CD14-positive monocyte (primary cell): ENCODE data around the gene TMEM252. TPM values are rescaled to one million over a fixed set of nuclear protein-coding genes. Genes with fewer than 3 reads are reported as not detected.

Experiments used
- DNase-seq, 3 donors: peaks; one replicate each; pipeline ENCODE4 v3.0.0-alpha.2; 2011 to 2022
- H2AFZ ChIP-seq: 2 replicates; pipeline ENCODE4 v1.6.0; 2012; ENCODE audit warnings: mild to moderate bottlenecking, low read depth, low read length, inconsistent platforms; ENCODE audit not compliant: insufficient read depth, poor library complexity, severe bottlenecking
- H3K27ac ChIP-seq, 2 donors: 1 replicate in 1 of 2; 2 replicates in 1 of 2; pipeline ENCODE4 v1.5.1; 2012 to 2013; ENCODE audit warnings: low read length in 2 of 2, control low read depth in 1 of 2, inconsistent platforms in 1 of 2, low read depth in 1 of 2, mild to moderate bottlenecking in 1 of 2
- H3K27me3 ChIP-seq, 2 donors: one replicate each; pipeline versions ENCODE4 v1.6.0 to v1.6.1; 2011 to 2013; ENCODE audit warnings: low read length in 2 of 2; ENCODE audit not compliant: control insufficient read depth in 2 of 2, insufficient read depth in 2 of 2
- H3K36me3 ChIP-seq, 2 donors: replicated peaks in 1 of 2; 1 replicate in 1 of 2; 2 replicates in 1 of 2; pipeline versions ENCODE4 v1.5.1 to v1.6.1; 2012 to 2013; ENCODE audit warnings: low read length in 2 of 2, control low read depth in 1 of 2, inconsistent platforms in 1 of 2, mild to moderate bottlenecking in 1 of 2; ENCODE audit not compliant: insufficient read depth in 2 of 2, control insufficient read depth in 1 of 2
- H3K4me1 ChIP-seq, 2 donors: 1 replicate in 1 of 2; 2 replicates in 1 of 2; pipeline versions ENCODE4 v1.5.1 to v1.6.1; 2012 to 2013; ENCODE audit warnings: low read length in 2 of 2, control low read depth in 1 of 2, inconsistent platforms in 1 of 2, mild to moderate bottlenecking in 1 of 2, moderate library complexity in 1 of 2; ENCODE audit not compliant: insufficient read depth in 2 of 2, control insufficient read depth in 1 of 2
- H3K4me2 ChIP-seq: replicated peaks from 2 replicates; pipeline ENCODE3; 2012; ENCODE audit warnings: low read length, moderate library complexity, mild to moderate bottlenecking; ENCODE audit not compliant: poor library complexity, severe bottlenecking; ENCODE audit errors: extremely low read depth
- H3K4me3 ChIP-seq, 3 experiments: fragments of 200-600 bp in 1 of 3; sonication (generic) in 1 of 3; replicated peaks in 1 of 3; 1 replicate in 2 of 3; 2 replicates in 1 of 3; pipeline ENCODE4 v1.5.1; 2011 to 2013; ENCODE audit warnings: low read length in 3 of 3, mild to moderate bottlenecking in 3 of 3, control low read depth in 2 of 3, low read depth in 2 of 3, inconsistent platforms in 1 of 3, moderate library complexity in 1 of 3
- H3K79me2 ChIP-seq: 2 replicates; pipeline ENCODE4 v1.6.0; 2012; ENCODE audit warnings: mild to moderate bottlenecking, control low read depth, inconsistent platforms, low read length, moderate library complexity; ENCODE audit not compliant: insufficient read depth
- H3K9ac ChIP-seq: 2 replicates; pipeline ENCODE4 v1.6.0; 2017; ENCODE audit warnings: low read length, mild to moderate bottlenecking; ENCODE audit not compliant: insufficient read depth, poor library complexity, severe bottlenecking
- H3K9me3 ChIP-seq, 2 donors: replicated peaks in 1 of 2; 1 replicate in 1 of 2; 2 replicates in 1 of 2; pipeline versions ENCODE4 v1.5.1 to v1.6.1; 2012 to 2013; ENCODE audit warnings: low read length in 2 of 2, control low read depth in 1 of 2; ENCODE audit not compliant: control insufficient read depth in 1 of 2, insufficient read depth in 1 of 2
- H4K20me1 ChIP-seq: 2 replicates; pipeline ENCODE4 v1.6.0; 2012; ENCODE audit warnings: mild to moderate bottlenecking, low read length, control low read depth, moderate library complexity; ENCODE audit not compliant: insufficient read depth
- H3K27ac Mint-ChIP-seq, 7 donors: one replicate each; pipeline ENCODE4 v1.8.0; 2020; ENCODE audit warnings: mild to moderate bottlenecking in 7 of 7, mixed read lengths in 7 of 7, moderate library complexity in 6 of 7, inconsistent platforms in 2 of 7
- H3K27me3 Mint-ChIP-seq, 3 donors: one replicate each; pipeline ENCODE4 v1.8.0; 2021 to 2022; ENCODE audit warnings: low read depth in 3 of 3, mild to moderate bottlenecking in 3 of 3, mixed read lengths in 3 of 3, moderate library complexity in 3 of 3, inconsistent platforms in 1 of 3
- H3K36me3 Mint-ChIP-seq, 2 donors: one replicate each; pipeline ENCODE4 v1.8.0; 2020; ENCODE audit warnings: mixed read lengths in 2 of 2, inconsistent platforms in 1 of 2, mild to moderate bottlenecking in 1 of 2
- H3K4me1 Mint-ChIP-seq: one replicate; pipeline ENCODE4 v1.8.0; 2020; ENCODE audit warnings: mild to moderate bottlenecking, mixed read lengths
- H3K4me3 Mint-ChIP-seq, 2 donors: one replicate each; pipeline ENCODE4 v1.8.0; 2020; ENCODE audit warnings: mild to moderate bottlenecking in 2 of 2, mixed read lengths in 2 of 2, moderate library complexity in 1 of 2
- H3K9me3 Mint-ChIP-seq, 7 donors: one replicate each; pipeline ENCODE4 v1.8.0; 2020 to 2022; ENCODE audit warnings: mixed read lengths in 7 of 7, mild to moderate bottlenecking in 6 of 7, moderate library complexity in 6 of 7, inconsistent platforms in 2 of 7
- CTCF ChIP-seq: fragments of 200-600 bp; IDR thresholded peaks from one replicate; pipeline ENCODE4 v1.8.0; 2022; ENCODE audit warnings: antibody characterized with exemption, mild to moderate bottlenecking
- WGBS: methylation state at CpG from one replicate; pipeline ENCODE4 v1.1.5; 2013; ENCODE audit warnings: missing lambda C conversion rate; ENCODE audit not compliant: insufficient coverage; 5-methylcytosine and 5-hydroxymethylcytosine counted together
- intact Hi-C, 2 donors: fragments of 100-400 bp; cut with micrococcal nuclease; formaldehyde crosslinking; loops; one replicate each; pipeline versions ENCODE4 v1.15.0 to v1.15.1; 2023
- polyA plus RNA-seq, 3 donors: library from polyadenylated mRNA; depleted of rRNA in 1 of 3; unstranded in 2 of 3; stranded (reverse) in 1 of 3; fragments of 300-500 nt in 2 of 3; fragments of >200 nt in 1 of 3; fragmentation: Illumina TruSeq in 2 of 3; gene quantifications; 1 replicate in 2 of 3; 2 replicates in 1 of 3; pipeline ENCODE4 v1.2.3, GENCODE V29; 2012 to 2021

TMEM252 gene
- polyA plus RNA-seq, 3 donors = not detected

GRCh38 chr9:68507130-68507805, 33.4 kb downstream of the TMEM252 start:
- H3K27me3 ChIP-seq = no peaks in the 10 kb centered on the region
- H3K27ac ChIP-seq = no peak overlapping the region
- Mint-ChIP-seq H3K36me3 (no peaks in the 10 kb centered on the region), H3K27me3 (no peaks in the 10 kb centered on the region), H3K4me3 (no peak overlapping the region), H3K4me1 (peaks cover 24% of the 10 kb centered on the region), H3K9me3 (peaks cover 0 to 6% (median 2%) of the 10 kb centered on the region in 7 donors), H3K27ac (peak overlapping the region in 5 of 7 donors; percentile 46 to 73 (median 64))
- intact Hi-C loops = loop anchor here (2.0 to 10.0 kb wide), 2 partner anchors 58 to 62 kb away; no protein-coding TSS in a partner anchor
- H3K4me3 ChIP-seq = no peak overlapping the region
- WGBS = 100% methylated on average over 1 of the region's 7 CpGs
- no peak overlapping the region for H3K9ac ChIP-seq
- H3K9me3 ChIP-seq = no peaks in the 10 kb centered on the region
- peaks cover 18 to 24% of the 10 kb centered on the region in 2 donors for H3K4me1 ChIP-seq
- DNase-seq = peak; percentile 21 to 37 (median 32)
- no peaks in the 10 kb centered on the region for H3K79me2 ChIP-seq
- H3K4me2 ChIP-seq = no peak overlapping the region
- peak; percentile 86 for TF ChIP-seq CTCF
- peak overlapping the region; percentile 2 for H2AFZ ChIP-seq
- no peaks in the 10 kb centered on the region for H4K20me1 ChIP-seq
- H3K36me3 ChIP-seq = no peaks in the 10 kb centered on the region

- peak overlapping the region in 1 of 2 donors; percentile 64 for H3K27ac ChIP-seq
- peaks cover 0 to 6% (median 2%) of the 10 kb centered on the region in 7 donors for H3K9me3 Mint-ChIP-seq
- no peaks in the 10 kb centered on the region for H3K36me3 ChIP-seq
- no peaks in the 10 kb centered on the region for H4K20me1 ChIP-seq
- no peaks in the 10 kb centered on the region for H3K9me3 ChIP-seq
- peaks cover 25% of the 10 kb centered on the region for H3K4me1 Mint-ChIP-seq
- H3K4me3 ChIP-seq = peak overlapping the region in 1 of 3 experiments; percentile 24
- H3K36me3 Mint-ChIP-seq = no peaks in the 10 kb centered on the region
- no CpG with 5 or more reads among the region's 1 CpG for WGBS
- H3K27ac Mint-ChIP-seq = peak overlapping the region; percentile 76 to 90 (median 81)
- no peaks in the 10 kb centered on the region for H3K27me3 ChIP-seq
- peaks cover 18 to 24% of the 10 kb centered on the region in 2 donors for H3K4me1 ChIP-seq
- peak overlapping the region; percentile 24 for H3K4me2 ChIP-seq
- intact Hi-C loops = loop anchor here (2.0 to 10.0 kb wide), 2 partner anchors 58 to 62 kb away; no protein-coding TSS in a partner anchor
- no peak overlapping the region for H3K9ac ChIP-seq
- no peaks in the 10 kb centered on the region for H3K27me3 Mint-ChIP-seq
- peak overlapping the region; percentile 55 for H2AFZ ChIP-seq
- no peaks in the 10 kb centered on the region for H3K79me2 ChIP-seq
- no peak overlapping the region for H3K4me3 Mint-ChIP-seq
- no peak for TF ChIP-seq CTCF
- no peak for DNase-seq
Observed at GRCh38 chr9:68506551-68506950, 34.1 kb downstream of the TMEM252 start.
